ENCODE measurements around the gene WWC2.

GRCh38 chr4:183124865-183125264 is 25.8 kb downstream of the WWC2 start:
- no peak for TF ChIP-seq GATA2 (IDR thresholded peaks at IDR 0.05; ENCODE audit: low read depth, low read length)
- no peak for TF ChIP-seq GATA3 (IDR thresholded peaks at IDR 0.05; ENCODE audit: low read depth, low read length)
